Endothelial cell of umbilical vein (primary cell): ENCODE data around the gene SAFB. TPM values are rescaled to one million over a fixed set of nuclear protein-coding genes. Genes with fewer than 3 reads are reported as not detected.

Experiments used
- BruUV-seq: library from RNA; stranded (reverse); fragments of 400-500 nt; replicated peaks from 2 replicates; lab custom pipeline; 2021; lab: Mats Ljungman, UMichigan
- CTCF ChIA-PET: fragments of 300-600, 350-600 bp; sonication (Branson Sonifier 250); formaldehyde crosslinking; loops from one replicate; lab custom pipeline; 2021; ENCODE audit warnings: antibody characterized with exemption, inconsistent platforms; lab: Charles Lee
- POLR2A ChIA-PET: fragments of 300-600, 350-600 bp; sonication (Branson Sonifier 250); formaldehyde crosslinking; loops from one replicate; lab custom pipeline; 2021; ENCODE audit warnings: antibody characterized with exemption, inconsistent platforms; lab: Charles Lee
- DNase-seq: peaks from one replicate; pipeline ENCODE4 v3.0.0-alpha.2; 2011; ENCODE audit warnings: low read depth, low spot score
- FAIRE-seq: peaks from 2 replicates; lab custom pipeline; 2011; peaks lifted over from hg19 to GRCh38; lab: Jason Lieb, UNC
- H2AFZ ChIP-seq: 2 replicates; pipeline ENCODE4 v1.6.0; 2012; ENCODE audit warnings: low read depth, low read length, control low read depth, inconsistent platforms
- H3K27ac ChIP-seq: 2 replicates; pipeline ENCODE4 v1.5.1; 2011; ENCODE audit warnings: low read depth, mild to moderate bottlenecking, control low read depth, low read length, moderate library complexity; ENCODE audit not compliant: insufficient read depth
- H3K27me3 ChIP-seq, 2 experiments: 2 replicates each; pipeline versions ENCODE4 v1.6.0 to v1.6.1; 2011; ENCODE audit warnings: low read length in 2 of 2, mixed read lengths in 1 of 2; ENCODE audit not compliant: control insufficient read depth in 2 of 2, insufficient read depth in 2 of 2
- H3K36me3 ChIP-seq, 2 experiments: 2 replicates in 1 of 2; 3 replicates in 1 of 2; pipeline ENCODE4 v1.5.1; 2011; ENCODE audit warnings: low read length in 2 of 2, mild to moderate bottlenecking in 1 of 2, moderate library complexity in 1 of 2; ENCODE audit not compliant: control insufficient read depth in 2 of 2, insufficient read depth in 2 of 2; ENCODE audit errors: extremely low read depth in 1 of 2
- H3K4me1 ChIP-seq: 3 replicates; pipeline ENCODE4 v1.5.1; 2011; ENCODE audit warnings: mild to moderate bottlenecking, low read length; ENCODE audit not compliant: control insufficient read depth, insufficient read depth; ENCODE audit errors: extremely low read depth
- H3K4me2 ChIP-seq: 2 replicates; pipeline ENCODE4 v1.6.1; 2011; ENCODE audit warnings: low read length, control low read depth, mixed read lengths; ENCODE audit not compliant: insufficient read depth
- H3K4me3 ChIP-seq, 3 experiments: fragments of 200-600 bp in 1 of 3; sonication (generic), shearing (Covaris generic) in 1 of 3; replicated peaks in 1 of 3; 2 replicates each; pipeline ENCODE4 v1.5.1; 2011 to 2016; ENCODE audit warnings: control low read depth in 3 of 3, low read length in 3 of 3, mild to moderate bottlenecking in 2 of 3, inconsistent platforms in 1 of 3, low read depth in 1 of 3, moderate library complexity in 1 of 3; ENCODE audit not compliant: insufficient read depth in 1 of 3
- H3K79me2 ChIP-seq: 2 replicates; pipeline ENCODE4 v1.6.0; 2012; ENCODE audit warnings: low read length, inconsistent platforms; ENCODE audit not compliant: control insufficient read depth, insufficient read depth
- H3K9ac ChIP-seq: replicated peaks from 2 replicates; pipeline ENCODE3; 2011; ENCODE audit warnings: low read length, control low read depth; ENCODE audit not compliant: insufficient read depth; ENCODE audit errors: extremely low read depth
- H3K9me1 ChIP-seq: replicated peaks from 3 replicates; pipeline ENCODE4 v1.6.0; 2011; ENCODE audit warnings: mild to moderate bottlenecking, low read length; ENCODE audit not compliant: control insufficient read depth, insufficient read depth; ENCODE audit errors: extremely low read depth
- H3K9me3 ChIP-seq: replicated peaks from 2 replicates; pipeline ENCODE4 v1.5.1; 2012; ENCODE audit warnings: low read length, inconsistent platforms; ENCODE audit not compliant: control insufficient read depth, insufficient read depth
- H4K20me1 ChIP-seq: replicated peaks from 2 replicates; pipeline ENCODE3; 2011; ENCODE audit warnings: mild to moderate bottlenecking, low read length; ENCODE audit not compliant: control insufficient read depth, insufficient read depth; ENCODE audit errors: extremely low read depth
- EZH2 ChIP-seq: IDR thresholded peaks from 2 replicates; pipeline ENCODE4 v1.6.1; 2012; ENCODE audit warnings: borderline replicate concordance, low read depth, mild to moderate bottlenecking, moderate library complexity, low read length, inconsistent platforms; ENCODE audit not compliant: severe bottlenecking
- FOS ChIP-seq: IDR thresholded peaks from 2 replicates; pipeline ENCODE4 v1.6.1; 2011; ENCODE audit warnings: mild to moderate bottlenecking, low read length, moderate library complexity, borderline replicate concordance; ENCODE audit not compliant: insufficient read depth
- GATA2 ChIP-seq: IDR thresholded peaks from 2 replicates; pipeline ENCODE4 v1.7.0; 2011; ENCODE audit warnings: low read depth, mild to moderate bottlenecking, moderate library complexity, mixed read lengths, low read length; ENCODE audit not compliant: insufficient read length, insufficient read depth
- JUN ChIP-seq: IDR thresholded peaks from 2 replicates; pipeline ENCODE4 v1.6.1; 2011; ENCODE audit warnings: borderline replicate concordance, low read depth; ENCODE audit not compliant: insufficient read length, insufficient read depth
- MYC ChIP-seq: IDR thresholded peaks from one replicate; pipeline ENCODE4 v1.6.1; 2011; ENCODE audit warnings: mild to moderate bottlenecking, low read depth, low read length
- POLR2A ChIP-seq: IDR thresholded peaks from 2 replicates; pipeline ENCODE4 v1.6.1; 2012; ENCODE audit warnings: low read depth, mild to moderate bottlenecking, control low read depth, low read length
- POLR2AphosphoS5 ChIP-seq: IDR thresholded peaks from 2 replicates; pipeline ENCODE4 v1.6.1; 2012; ENCODE audit warnings: low read depth, mild to moderate bottlenecking, control low read depth, low read length, moderate library complexity; ENCODE audit not compliant: insufficient read depth
- dilution Hi-C: fragments of 300-500 bp; cut with MboI; formaldehyde crosslinking; loops from one replicate; pipeline ENCODE4 v1.15.0; 2019; ENCODE audit warnings: low sequenced_read_pairs; ENCODE audit not compliant: extremely low pct_ligation_motif_present
- intact Hi-C: fragments of 100-400 bp; cut with micrococcal nuclease; formaldehyde crosslinking; loops from one replicate; pipeline ENCODE4 v1.10.0; 2022
- polyA plus RNA-seq, 4 experiments: library from polyadenylated mRNA; depleted of rRNA in 3 of 4; stranded (reverse) in 3 of 4; unstranded in 1 of 4; fragments of >200 nt; gene quantifications; 2 replicates each; pipeline versions ENCODE4 v1.2.1 to v1.2.3, GENCODE V29; 2011 to 2012; ENCODE audit warnings: missing spikeins in 1 of 4
- total RNA-seq: library from RNA; stranded (reverse); gene quantifications from 2 replicates; pipeline ENCODE4 v1.2.3, GENCODE V29; 2021
- TF ChIP-seq, protein P1 (sequence below), 2 donors: IDR thresholded peaks; 1 replicate in 1 of 2; 2 replicates in 1 of 2; pipeline ENCODE4 v1.5.1; 2011; ENCODE audit warnings: low read length in 2 of 2, mild to moderate bottlenecking in 2 of 2, moderate library complexity in 2 of 2, control low read depth in 1 of 2, inconsistent platforms in 1 of 2, low read depth in 1 of 2; ENCODE audit not compliant: insufficient read depth in 1 of 2; ENCODE audit errors: extremely low read depth in 1 of 2
- TF ChIP-seq, protein P2 (sequence below): IDR thresholded peaks from 2 replicates; pipeline ENCODE4 v1.6.1; 2011; ENCODE audit not compliant: insufficient read depth, insufficient read length

The SAFB gene
- total and polyA plus RNA-seq, 2 donors (not counting 3 experiments of a cell fraction or from before 2014, with no cell fraction given), result 44.7 to 109 TPM

DNA sequence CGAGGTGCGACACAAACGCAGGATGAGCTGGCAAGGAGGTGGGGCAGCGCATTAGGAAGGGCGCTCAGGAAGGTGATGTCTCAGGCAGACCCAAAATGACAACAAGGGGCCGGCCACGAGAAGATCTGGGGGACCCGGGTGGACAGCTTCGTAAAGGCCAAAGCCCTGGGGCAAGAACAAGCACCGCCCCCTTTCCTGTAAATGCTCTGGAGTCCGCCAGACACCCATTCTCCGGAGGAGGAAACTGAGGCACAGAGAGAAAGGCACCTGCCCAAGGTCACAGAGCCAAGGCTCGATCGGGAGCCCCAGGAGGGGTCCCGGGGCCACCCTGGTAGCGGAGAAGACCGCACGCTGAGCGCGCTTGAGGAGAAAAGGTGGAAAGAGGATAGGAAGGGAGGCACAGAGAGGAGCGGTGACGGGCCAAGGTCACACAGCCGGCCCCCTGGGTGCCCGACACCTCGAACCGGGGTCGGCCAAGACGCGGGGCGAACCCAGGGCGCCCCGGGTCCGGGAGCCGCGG lies 878 bp upstream of the SAFB start:
- H3K27ac ChIP-seq, result peak overlapping the region; percentile 63
- POLR2A ChIA-PET, result interaction anchor here (1.3 to 1.5 kb wide), 2 partner anchors 68 to 282 kb away, joined by 3 to 7 read pairs; partner anchors contain the start of genes RPL36 and VMAC
- DNase-seq (peak; percentile 15), FAIRE-seq (no peak)
- no peaks in the 10 kb centered on the region for H3K9me3 ChIP-seq
- peak overlapping the region; percentile 92 for H3K4me2 ChIP-seq
- H2AFZ ChIP-seq, result peak overlapping the region; percentile 90
- H3K36me3 ChIP-seq, result peaks cover 12 to 18% of the 10 kb centered on the region in 2 experiments
- BruUV-seq, result no TSS peak
- H3K4me3 ChIP-seq, result peak overlapping the region; percentile 82 to 96 (median 93)
- no peaks in the 10 kb centered on the region for H3K27me3 ChIP-seq
- CTCF ChIA-PET, result interaction anchor here (1.0 to 1.5 kb wide), 4 partner anchors 65 to 812 kb away, joined by 3 to 10 read pairs (median 4); partner anchors contain the start of genes CATSPERD and LONP1
- H3K9ac ChIP-seq, result peak overlapping the region; percentile 89
- H3K9me1 ChIP-seq, result no peaks in the 10 kb centered on the region
- H4K20me1 ChIP-seq, result peaks cover 5% of the 10 kb centered on the region
- TF ChIP-seq FOS (no peak), EZH2 (no peak), POLR2AphosphoS5 (no peak), POLR2A (no peak), JUN (no peak), GATA2 (no peak), MYC (no peak)
- TF ChIP-seq, protein P1, sequence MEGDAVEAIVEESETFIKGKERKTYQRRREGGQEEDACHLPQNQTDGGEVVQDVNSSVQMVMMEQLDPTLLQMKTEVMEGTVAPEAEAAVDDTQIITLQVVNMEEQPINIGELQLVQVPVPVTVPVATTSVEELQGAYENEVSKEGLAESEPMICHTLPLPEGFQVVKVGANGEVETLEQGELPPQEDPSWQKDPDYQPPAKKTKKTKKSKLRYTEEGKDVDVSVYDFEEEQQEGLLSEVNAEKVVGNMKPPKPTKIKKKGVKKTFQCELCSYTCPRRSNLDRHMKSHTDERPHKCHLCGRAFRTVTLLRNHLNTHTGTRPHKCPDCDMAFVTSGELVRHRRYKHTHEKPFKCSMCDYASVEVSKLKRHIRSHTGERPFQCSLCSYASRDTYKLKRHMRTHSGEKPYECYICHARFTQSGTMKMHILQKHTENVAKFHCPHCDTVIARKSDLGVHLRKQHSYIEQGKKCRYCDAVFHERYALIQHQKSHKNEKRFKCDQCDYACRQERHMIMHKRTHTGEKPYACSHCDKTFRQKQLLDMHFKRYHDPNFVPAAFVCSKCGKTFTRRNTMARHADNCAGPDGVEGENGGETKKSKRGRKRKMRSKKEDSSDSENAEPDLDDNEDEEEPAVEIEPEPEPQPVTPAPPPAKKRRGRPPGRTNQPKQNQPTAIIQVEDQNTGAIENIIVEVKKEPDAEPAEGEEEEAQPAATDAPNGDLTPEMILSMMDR (IDR thresholded peaks at IDR 0.05; ENCODE audit: extremely low read depth in 1 of 2, insufficient read depth in 1 of 2, low read depth in 1 of 2, low read length in 2 of 2), result no peak
- TF ChIP-seq, protein P2, sequence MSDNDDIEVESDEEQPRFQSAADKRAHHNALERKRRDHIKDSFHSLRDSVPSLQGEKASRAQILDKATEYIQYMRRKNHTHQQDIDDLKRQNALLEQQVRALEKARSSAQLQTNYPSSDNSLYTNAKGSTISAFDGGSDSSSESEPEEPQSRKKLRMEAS, result no peak
- peaks cover 28% of the 10 kb centered on the region for H3K4me1 ChIP-seq
- dilution Hi-C loops, result no loop called here
- peaks cover 94% of the 10 kb centered on the region for H3K79me2 ChIP-seq
- intact Hi-C loops, result loop anchor here (2.0 kb wide), 1 partner anchor 59 kb away; the partner anchor contains the start of genes HSD11B1L and MICOS13
